Measurements from ENCODE around the gene PHACTR1.

The PHACTR1 gene

GRCh38 chr6:13014504-13015378, 298.2 kb downstream of the PHACTR1 start:
- TF ChIP-seq CTCF (IDR thresholded peaks at IDR 0.05; ENCODE audit: low read depth, low read length) = no peak
- DNase-seq (ENCODE audit: extremely low read depth, low read depth) = no peak

- DNase-seq (ENCODE audit: extremely low read depth, low read depth) = no peak
- TF ChIP-seq CTCF (IDR thresholded peaks at IDR 0.05; ENCODE audit: low read depth, low read length) = no peak
Observed at GRCh38 chr6:13015379-13015681, 298.8 kb downstream of the PHACTR1 start.

- no peak for TF ChIP-seq CTCF (IDR thresholded peaks at IDR 0.05; ENCODE audit: low read depth, low read length)
- no peak for DNase-seq (ENCODE audit: extremely low read depth, low read depth)
Observed at GRCh38 chr6:13024616-13025015, 308.0 kb downstream of the PHACTR1 start.

- DNase-seq (ENCODE audit: extremely low read depth, low read depth) = no peak
- TF ChIP-seq CTCF (IDR thresholded peaks at IDR 0.05; ENCODE audit: low read depth, low read length) = no peak
Observed at GRCh38 chr6:13025893-13026499, 309.4 kb downstream of the PHACTR1 start.

GRCh38 chr6:13026557-13026956, 310.0 kb downstream of the PHACTR1 start:
- DNase-seq (ENCODE audit: extremely low read depth, low read depth) = no peak
- no peak; the same call in 1 of the 2 replicates for TF ChIP-seq CTCF (IDR thresholded peaks at IDR 0.05; ENCODE audit: low read depth, low read length)

GRCh38 chr6:13027207-13027606, 310.6 kb downstream of the PHACTR1 start:
- no peak for DNase-seq (ENCODE audit: extremely low read depth, low read depth)
- TF ChIP-seq CTCF (IDR thresholded peaks at IDR 0.05; ENCODE audit: low read depth, low read length) = no peak

- TF ChIP-seq CTCF (IDR thresholded peaks at IDR 0.05; ENCODE audit: low read depth, low read length) = no peak
- peak; percentile 29 for DNase-seq (ENCODE audit: extremely low read depth, low read depth)
Observed at GRCh38 chr6:13030396-13030795, 313.8 kb downstream of the PHACTR1 start.
